Stimulated activated CD4-positive, alpha-beta T cell treated with anti-CD3 and anti-CD28 coated beads, Interleukin-12 subunit alpha, Interleukin-12 subunit beta, amount 100 ng/mL, for 4 hours (primary cell): ENCODE data around the gene ADGRD2.

Experiments
- DNase-seq: peaks from one replicate; pipeline ENCODE4 v3.0.0-alpha.2; 2020

Gene ADGRD2

DNA sequence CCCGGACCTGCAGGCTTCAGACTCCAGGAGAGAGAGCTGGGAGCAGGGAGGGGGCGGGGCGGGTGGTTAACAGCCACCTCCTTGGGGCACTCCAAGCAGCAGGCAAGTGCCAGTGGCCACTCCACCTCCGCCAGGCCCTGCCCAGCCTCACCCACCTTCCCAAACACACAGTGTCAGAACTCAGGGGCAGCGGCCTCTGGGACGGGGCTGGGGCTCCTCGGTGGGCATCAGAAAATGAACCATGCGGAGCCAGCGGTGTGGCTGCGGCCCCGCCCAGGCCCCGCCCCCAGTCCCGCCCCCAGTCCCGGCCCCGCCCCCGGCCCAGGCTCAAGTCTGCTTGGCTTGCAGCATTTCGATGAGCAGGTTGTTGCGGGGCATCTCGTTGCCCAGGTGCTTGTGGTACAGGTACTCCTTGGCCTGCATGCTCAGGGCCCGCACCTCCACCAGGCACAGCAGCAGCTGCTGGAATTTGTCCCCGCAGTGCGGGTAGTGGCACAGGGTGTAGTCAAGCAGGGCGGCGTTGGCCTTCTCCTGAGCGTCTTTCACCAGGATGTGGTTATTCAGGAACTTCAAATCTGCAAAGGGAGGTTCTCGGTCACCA, 32.3 kb downstream of the ADGRD2 start:
- no peak for DNase-seq

DNA sequence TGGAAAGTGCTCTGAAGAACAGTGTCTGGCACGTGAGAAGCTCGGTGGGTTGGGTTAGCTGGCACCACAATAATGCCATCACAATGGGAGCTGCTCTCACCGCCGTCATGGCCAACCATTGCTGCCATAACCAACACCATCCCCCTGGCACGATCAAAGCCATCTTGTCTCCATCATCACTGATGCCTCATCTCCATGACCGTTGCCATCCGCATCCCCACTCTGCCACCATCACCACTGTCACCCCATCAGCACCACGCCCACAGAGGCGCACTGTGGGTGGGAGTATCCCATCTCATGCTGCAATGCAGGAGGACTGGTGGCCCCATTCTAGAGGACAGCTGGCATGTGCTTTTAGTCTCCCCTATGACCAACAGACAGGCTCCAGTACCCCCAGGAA, 33.2 kb downstream of the ADGRD2 start:
- DNase-seq = no peak

DNA sequence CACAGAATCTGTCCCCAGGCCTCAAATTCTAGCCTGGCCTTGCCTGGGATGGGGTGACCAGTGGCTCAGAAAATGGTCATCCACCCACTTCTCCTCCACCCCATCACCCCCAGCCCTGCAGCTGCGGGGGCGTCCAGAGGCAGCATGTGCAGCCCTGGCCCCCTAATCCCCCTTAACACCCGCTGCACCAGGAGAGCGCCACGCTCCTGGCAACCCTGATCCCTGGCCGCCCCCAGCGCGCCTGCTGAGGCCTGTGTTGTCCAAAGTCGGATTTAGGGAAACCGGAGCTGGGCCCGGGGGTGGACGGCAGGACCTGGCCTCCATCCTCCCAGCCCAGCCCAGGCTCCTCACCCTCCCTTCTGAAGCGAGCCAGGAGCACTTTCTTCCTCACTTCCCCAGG, 35.0 kb downstream of the ADGRD2 start:
- DNase-seq = no peak

DNA sequence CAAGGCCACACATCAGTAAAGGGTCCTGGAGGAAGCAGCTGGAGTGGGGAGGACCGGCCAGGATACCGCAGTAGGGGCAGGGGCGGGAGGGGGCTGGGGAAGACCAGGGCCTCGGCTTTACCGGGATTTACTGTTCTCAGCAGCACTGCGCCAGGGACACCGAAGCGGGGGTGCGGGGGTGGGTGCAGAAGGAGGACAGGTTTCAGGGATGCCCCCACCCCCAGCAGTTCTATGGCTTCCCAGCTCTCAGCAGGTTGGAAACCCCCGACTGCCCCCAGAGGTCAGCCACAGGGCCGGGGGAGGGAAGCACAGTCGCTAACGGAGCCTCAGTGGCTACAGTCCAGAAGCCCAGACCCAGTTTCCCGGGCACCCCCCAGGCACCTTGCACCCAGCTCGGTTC, 35.7 kb downstream of the ADGRD2 start:
- DNase-seq = no peak

DNA sequence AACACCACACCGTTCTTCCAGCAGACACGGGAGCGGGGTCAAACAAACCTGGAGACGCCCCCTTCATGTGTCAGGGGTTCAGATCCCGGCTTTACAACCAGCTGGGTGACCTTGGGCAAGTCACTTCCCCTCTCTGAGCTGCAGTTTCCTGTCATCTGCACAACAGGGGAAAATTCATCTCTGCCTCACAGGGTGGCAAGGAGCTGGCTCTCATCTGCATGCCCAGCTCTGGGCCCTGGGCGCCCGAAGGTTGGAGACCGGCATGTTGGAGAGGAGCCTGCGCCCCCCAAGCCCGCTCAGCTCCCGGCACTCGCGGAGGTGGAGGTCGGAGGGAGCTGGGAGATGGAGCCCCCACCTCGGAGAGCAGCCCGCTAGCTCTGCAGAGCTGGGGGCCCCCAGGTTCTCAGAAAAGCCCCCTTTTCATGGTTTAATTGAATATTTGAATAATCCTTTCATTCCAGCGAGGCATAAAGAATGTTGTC, 36.6 kb downstream of the ADGRD2 start:
- DNase-seq = no peak

DNA sequence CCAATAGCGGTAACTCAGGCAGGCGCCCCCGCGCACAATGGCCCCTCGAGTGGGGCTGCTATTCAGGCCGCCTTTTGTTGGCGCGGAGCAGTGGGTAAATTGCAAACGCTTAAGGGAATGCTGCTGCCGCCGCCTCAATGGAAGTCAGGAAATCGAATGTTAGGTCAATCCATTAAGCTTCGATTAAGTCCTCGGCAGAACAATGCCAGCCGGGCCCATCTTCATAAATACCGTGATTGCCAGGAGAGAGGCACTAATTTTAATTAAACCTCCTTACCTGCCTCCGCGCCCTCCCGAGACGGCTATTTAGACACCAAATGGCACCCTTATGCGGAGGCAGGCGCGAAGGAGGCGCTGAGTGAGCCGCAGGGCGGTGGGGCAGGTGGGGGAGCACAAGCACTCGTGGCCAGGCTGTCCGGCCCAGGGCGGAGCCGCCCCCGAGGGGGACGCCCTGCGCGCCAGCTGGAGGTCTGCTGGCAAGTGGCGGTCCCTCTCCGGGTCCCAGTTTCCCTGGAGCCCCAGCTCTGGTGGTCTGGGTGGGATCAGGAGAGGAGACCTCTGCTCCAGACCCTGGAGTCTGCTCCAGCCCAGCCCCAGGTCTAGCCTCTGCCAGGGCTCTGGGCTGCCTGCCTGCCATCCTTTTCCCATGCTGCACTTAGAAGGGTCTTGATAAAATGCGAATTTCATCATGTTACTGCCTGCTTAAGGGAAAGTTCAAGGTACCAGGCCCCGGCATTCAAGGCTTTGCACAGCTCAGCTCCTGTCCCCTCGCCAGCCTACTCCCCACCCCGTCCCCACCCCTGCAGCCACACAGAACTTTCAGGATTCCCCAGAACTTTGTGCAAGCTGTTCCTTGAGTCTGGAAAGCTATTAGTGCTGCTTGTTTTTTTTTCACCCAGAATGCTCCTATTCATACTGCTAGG, 37.3 kb downstream of the ADGRD2 start:
- no peak for DNase-seq

DNA sequence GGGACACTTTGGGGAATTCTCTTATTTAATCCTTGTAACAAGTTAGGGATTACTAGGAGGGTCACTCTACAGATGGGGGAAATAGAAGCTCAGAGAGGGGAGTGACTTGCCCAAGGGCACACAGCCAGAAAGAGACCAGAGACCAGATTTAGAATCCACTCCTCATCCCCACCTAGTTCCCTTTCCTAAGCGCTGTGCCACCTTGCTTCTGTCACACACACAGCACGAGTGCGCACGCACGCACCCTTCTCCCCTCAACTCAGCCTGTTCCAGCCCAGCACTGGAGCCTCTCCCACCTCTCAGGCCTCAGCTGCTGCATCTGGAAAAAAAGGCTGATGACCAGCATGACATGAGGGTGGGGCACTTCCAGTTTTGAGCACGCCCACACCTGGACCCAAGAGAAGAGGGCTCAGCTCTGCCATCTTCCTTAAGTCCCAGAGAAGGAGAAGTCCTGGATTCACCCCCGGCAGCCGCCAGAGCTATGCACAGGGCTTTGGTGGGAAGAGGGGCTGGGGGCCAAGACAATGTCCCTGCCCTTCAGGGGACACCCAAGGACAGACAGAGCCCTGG, 38.5 kb downstream of the ADGRD2 start:
- DNase-seq = no peak

DNA sequence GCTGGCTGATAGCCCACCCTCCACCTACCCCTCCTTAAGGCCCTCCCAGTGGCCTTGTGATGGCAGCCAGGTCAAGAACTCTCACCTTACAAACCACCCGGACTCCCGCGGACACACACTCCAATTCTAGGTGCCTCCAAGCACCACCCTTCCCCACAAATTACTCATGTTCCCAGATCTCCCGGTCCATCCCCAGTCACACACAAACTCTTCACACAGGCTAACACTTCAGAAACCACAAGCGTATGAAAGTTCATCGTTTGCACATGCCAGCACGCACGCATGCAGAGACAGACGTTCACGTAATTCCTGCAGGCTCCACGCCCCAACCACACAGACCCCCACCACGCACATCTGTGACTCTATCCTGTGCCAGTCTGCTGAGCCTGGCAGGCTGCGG, 39.0 kb downstream of the ADGRD2 start:
- DNase-seq = no peak

DNA sequence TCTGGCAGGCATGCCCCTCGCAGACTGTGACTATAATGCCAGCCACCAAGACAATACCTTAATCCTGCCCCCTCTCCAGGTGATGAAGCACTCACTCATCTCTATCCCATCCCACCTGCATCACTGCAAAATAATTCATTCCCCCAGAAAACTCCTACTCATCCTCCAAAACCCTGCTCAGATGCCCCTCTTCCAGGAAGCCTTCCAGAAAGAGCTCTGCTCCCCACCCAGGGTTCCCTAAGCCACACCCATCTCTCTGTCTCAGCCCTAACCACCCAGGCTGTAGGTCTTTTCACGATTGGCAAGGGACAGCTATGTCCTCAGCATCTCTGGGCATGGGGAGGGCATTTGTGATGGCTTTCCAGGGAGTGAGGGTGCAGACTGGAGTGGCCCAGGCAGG, 39.8 kb downstream of the ADGRD2 start:
- no peak for DNase-seq

DNA sequence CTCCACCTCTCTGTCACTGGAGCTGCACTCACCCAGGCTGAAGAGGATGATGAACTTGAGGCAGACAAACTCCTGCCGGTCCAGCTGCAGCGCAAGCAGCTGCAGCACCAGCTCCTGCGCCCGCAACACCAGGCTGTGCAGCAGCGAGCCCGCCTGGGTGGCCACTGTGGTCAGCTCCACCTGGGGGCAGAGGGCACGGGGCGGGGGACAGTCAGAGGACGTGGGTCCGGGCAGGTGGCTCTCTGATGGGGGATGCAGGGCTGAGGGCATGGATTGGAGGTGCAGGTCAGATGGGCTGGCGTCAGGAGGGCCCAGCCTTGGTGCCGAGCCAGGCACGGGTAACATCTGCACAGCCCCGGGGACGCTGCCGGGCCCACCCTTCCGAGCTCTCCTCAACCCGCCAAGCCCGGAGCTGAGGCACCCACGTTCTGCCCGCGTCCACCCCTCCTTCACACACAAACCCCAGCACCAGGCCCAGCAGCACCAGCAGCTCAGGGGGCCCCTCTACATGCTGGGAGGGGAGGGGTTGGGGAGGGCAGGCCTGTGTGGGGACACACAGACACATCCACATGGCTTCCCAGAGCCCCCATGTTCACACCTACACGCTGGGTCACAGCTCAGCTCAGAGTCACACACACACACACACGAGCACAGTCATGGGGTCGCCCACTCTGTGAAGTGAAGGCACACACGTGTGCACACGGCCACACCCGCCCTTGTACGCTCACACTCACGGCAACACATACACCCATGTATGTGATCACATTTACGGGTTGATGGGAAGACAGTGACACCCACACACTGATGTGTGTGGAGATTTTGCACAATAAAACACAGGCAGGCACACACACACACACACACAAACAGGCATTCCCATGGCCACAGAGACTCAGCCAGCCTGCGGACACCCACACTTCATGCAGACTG, 41.1 kb downstream of the ADGRD2 start:
- no peak for DNase-seq

DNA sequence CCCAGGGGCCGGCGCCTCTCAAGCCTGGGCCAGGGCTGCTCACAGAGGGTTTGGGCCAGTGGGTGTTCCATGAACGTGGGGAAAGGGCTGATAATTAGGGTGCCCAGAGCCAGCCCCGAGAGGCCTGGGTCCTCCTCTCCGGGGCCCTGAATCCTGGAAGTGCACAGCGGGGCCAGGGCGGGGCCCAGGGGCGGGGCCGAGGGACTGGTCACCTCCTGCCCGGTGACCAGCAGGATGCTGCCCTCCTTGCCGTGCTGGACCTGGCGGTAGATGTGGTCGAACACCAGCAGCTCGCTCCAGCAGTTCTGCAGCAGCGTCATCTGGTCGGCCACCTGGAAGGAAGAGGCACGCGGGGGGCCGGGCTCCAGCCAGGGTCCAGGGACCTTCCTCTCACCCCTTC, 42.6 kb downstream of the ADGRD2 start:
- no peak for DNase-seq

DNA sequence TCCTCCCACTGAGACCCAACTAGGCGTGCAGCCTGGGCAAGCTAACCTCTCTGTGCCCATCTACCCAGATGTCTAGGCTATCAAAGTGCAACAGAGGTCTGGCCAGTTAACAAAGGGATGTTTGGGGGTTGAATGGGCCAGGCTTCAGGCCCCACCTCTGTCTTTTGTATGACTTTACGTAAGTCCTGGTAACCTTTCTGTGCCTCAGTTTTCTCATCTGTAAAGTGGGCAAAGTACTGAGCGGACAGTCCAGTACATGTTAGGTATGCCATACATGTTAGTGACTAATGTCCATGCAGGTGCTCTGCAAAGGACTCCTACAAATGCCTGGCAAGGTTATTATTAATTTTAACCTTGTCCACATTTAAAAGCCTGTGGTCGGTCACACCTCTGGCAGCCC, 43.0 kb downstream of the ADGRD2 start:
- no peak for DNase-seq

DNA sequence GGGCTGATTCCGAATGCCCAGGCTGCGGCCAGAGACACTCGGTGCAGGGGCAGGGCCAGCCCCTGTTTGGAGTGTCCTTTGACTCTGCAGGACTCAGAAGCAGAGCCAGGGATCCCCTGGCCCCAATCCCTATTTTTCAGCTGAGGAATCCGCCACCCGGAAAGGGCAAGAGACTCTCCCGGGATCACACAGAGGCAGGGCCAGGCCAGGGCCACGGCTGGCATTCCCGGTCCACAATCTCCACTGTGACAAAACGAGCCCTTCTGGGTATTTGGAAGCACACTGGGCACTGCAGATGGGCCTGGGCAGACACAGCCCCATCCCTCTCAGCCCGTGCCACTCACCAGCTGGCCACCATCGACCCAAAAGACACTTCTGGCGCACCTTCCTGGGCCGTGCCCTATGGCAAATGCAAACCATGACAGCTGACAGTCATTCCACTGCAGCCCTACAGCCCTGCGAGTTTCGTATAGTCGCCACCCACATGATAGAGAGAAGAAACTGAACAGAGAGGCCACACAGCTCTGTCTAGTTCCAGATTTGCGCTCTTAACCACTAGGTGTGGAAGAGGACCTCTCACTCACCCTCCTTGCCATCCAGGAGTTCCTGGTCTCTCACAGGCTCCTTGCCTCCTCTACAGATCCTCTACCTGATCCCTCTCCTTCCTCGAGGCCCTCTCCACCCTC, 43.7 kb downstream of the ADGRD2 start:
- DNase-seq = no peak

DNA sequence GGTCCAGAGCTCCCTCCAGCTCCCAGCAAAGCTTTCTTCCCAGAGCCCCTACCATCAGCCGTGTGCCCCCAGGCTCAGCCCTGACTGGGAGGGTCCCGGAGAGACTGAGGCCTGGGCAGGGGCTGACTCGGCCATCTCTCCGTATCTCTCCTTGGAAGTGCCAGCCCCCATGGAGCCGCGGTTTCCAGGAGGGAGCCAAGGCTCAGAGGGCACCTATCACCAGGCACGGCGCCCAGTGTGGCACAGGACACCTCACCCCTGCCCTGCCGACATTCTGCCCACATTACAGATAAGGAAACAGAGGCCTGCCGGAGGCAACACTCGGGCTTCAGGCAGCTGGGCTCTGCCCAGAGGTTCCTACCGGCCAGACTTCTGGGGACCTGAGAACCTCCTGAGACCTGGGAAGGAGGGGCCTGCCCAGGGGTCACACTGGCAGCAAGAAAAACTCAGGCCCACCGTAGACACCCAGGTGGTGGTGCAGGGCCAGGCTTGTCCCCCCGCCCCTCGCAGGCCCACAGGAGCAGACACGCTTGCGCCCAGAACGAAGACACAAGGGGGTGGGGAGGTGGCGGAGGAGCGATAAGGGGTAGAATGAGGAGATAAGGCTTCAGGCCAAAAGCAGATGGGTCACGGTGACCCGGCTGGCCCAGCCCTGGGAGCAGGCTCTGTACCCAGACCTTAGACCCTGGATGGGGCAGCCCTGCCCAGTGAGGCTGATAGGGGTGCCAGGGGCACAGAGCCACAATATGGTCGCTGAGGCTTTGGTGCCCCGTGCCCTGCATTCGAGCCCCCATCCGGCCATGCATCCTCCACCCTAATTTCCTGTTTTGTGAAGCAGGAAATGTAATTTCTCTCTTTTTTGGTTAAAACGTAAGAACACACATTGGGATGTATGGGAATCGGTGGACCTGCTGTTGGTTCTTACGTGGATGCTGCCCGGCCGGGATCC, 45.1 kb downstream of the ADGRD2 start:
- DNase-seq = no peak

DNA sequence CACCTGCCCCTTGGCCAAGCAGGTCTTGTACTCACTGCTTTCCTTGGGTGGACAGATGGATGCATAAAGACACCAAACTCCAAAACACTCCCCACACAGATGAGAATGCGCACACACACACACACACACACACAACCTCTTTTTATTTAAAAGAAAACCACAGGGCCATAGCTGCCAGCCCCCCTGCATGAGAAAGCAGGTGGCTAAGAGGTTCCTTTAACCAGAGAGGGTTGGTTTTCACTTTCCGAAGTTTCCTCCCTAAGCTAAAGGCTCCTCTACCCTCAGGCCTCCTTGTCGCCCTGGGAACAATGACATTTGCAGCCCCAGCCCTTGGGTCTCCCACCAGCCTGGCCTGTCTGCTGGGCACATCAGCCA, 45.8 kb downstream of the ADGRD2 start:
- no peak for DNase-seq

DNA sequence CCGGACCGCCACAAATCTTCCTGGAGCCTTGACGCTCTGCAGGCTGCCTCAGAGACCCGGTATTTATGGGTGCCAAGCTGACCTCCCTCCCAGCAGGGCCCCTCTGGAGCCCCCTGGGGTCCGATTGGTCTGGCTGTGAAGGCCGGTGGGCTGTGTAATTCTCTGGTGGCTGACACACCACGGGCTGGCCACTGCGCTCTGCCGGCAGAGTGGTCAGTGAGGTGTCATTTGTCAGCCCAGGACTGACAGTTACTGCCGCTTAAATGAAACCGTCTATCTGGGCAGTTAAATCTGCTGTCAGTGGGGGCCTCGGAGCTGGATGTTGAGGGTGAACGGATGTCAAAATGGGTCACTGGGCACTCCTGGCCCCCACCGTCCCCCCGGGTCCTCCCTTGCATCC, 46.2 kb downstream of the ADGRD2 start:
- no peak for DNase-seq

DNA sequence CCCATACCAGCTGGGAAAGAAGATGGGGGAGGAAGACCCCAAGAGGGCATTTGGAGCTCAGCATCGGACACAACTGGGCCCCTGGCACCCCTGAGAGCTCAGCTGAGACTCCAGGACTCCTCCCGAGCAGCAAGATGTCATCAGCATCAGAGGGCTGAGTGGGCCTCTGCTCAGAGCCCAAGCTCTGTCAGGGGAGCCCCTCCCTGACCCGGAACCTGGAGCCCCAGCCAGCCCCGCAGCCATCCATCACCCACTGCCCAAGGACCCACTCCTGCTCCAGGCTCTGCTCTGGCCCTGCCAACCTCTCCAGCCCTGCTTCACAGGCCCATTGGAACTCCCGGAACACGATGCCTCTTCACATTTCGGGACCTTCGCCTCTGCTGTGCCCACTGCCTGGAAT, 47.2 kb downstream of the ADGRD2 start:
- DNase-seq = no peak

DNA sequence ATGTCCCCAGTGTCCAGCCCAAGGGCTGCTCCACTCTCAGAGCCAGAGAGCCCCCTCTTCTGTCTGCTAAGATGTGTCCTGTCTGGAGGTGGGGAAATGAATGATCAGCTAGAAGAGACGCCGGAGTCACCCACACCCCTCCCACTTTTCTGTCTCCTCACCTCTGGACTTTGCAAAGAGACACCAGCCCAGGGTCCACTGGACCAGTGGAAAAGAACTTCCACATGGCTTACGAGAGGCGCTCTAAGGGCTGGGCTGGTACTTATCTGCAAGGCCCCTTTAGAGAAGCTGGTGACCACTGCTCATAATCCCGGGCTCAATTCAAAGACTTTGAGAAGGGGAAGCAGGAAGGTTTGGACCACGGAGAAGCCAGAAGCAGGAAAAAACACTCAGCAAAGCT, 47.8 kb downstream of the ADGRD2 start:
- no peak for DNase-seq

DNA sequence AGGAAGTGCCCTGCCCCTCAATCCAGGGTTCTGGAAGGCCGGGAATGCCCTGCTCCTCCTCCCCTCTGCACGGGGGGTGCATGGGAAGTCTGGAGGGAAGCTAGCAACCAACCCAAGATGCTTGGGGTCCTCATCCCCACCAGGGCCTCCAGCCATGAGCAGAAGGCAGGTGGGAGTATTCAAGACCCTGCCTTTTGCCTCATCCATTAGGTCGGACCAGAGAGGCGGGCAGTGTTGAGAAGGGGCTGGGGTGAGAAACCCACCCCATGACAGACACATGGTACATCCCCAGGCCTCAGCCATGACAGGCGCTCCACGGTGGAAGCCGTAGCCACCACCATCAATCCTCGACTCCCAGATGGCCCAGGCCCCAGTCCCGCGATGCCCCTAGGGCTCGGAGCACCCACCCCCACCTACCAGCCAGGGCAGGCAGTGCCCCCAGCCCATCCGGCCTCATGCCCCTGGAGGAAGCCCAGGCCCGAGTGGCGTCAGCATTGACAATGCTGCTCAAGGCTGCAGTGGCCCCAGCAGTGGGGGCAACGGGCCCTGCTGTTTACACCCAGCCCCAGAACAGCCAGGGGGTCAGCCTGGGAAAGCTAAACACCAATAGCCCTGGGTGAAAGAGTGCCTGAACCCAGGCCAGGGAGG, 48.4 kb downstream of the ADGRD2 start:
- DNase-seq = no peak

DNA sequence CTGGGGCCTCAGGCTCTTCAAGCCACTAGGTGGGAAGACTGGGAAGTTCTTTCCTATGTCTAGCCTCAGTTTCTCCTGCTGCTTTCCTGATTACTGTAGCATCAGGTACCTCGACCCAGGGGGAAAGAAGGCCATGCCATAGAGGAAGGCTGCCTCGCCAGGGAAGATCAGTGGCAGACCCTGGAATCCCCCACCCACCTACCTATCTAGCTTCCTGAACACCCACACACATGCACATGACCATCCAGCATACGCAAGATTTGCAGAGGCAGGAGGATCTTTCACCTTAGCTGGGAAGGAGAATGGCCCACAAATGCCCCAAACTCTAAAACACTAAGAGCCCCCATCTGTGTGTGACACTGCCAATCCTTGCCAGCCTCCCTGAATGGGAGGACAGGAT, 49.0 kb downstream of the ADGRD2 start:
- DNase-seq = no peak
